ENCODE measurements around the gene TNFRSF18. TPM values are rescaled to one million over a fixed set of nuclear protein-coding genes. Genes with fewer than 3 reads are reported as not detected.

TNFRSF18 gene
- polyA plus RNA-seq, result not detected in 2 replicates

GRCh38 chr1:1206376-1206965 lies at the start of gene TNFRSF18:
TNFRSF18 (minus strand) TSS chr1:1206592; CDS start chr1:1206571, 21 bp downstream.

GRCh38 chr1:1246577-1247340 lies 40.4 kb upstream of the TNFRSF18 start, which contains the start of gene C1QTNF12:
C1QTNF12 (minus strand) TSS chr1:1246722; CDS start chr1:1246690, 32 bp downstream.

GRCh38 chr1:1232208-1232795 lies 25.9 kb upstream of the TNFRSF18 start, which contains the start of gene B3GALT6:
B3GALT6 (plus strand) TSS chr1:1232237; CDS start chr1:1232279, 42 bp downstream.

GRCh38 chr1:1231400-1232207 lies 25.2 kb upstream of the TNFRSF18 start, which contains the start of gene SDF4:
SDF4 (minus strand) TSS chr1:1232001; CDS start chr1:1228772, 3,229 bp downstream.

GRCh38 chr1:1213345-1214265 lies 7.2 kb upstream of the TNFRSF18 start, which contains the start of gene TNFRSF4:
TNFRSF4 (minus strand) TSS chr1:1214153; CDS start chr1:1214127, 26 bp downstream.

GRCh38 chr1:1173793-1174415 lies 32.5 kb downstream of the TNFRSF18 start, which contains the start of gene TTLL10:
TTLL10 (plus strand) TSS chr1:1173880; CDS start chr1:1179216, 5,336 bp downstream.

Other genes with a start within 250 kb of the TNFRSF18 start
- gene NOC2L, start 247.3 kb downstream of the TNFRSF18 start, polyA plus RNA-seq, result 2.5 and 8.2 TPM in 2 replicates
- gene KLHL17, start 246.0 kb downstream of the TNFRSF18 start, polyA plus RNA-seq, result 0.67 and 1.1 TPM in 2 replicates
- not detected in 2 replicates for gene PLEKHN1, start 240.1 kb downstream of the TNFRSF18 start, polyA plus RNA-seq
- gene PERM1, start 224.5 kb downstream of the TNFRSF18 start, polyA plus RNA-seq, result not detected in 2 replicates
- not detected in 2 replicates for gene HES4, start 206.5 kb downstream of the TNFRSF18 start, polyA plus RNA-seq
- 11.3 and 18.9 TPM in 2 replicates for gene ISG15, start 193.1 kb downstream of the TNFRSF18 start, polyA plus RNA-seq
- 0.13 TPM in 1 of 2 replicates, not detected in the other for gene AGRN, start 186.5 kb downstream of the TNFRSF18 start, polyA plus RNA-seq
- not detected in 2 replicates for gene RNF223, start 132.3 kb downstream of the TNFRSF18 start, polyA plus RNA-seq
- 0.26 TPM in 1 of 2 replicates, not detected in the other for gene C1orf159, start 90.5 kb downstream of the TNFRSF18 start, polyA plus RNA-seq
- gene TTLL10, start 32.7 kb downstream of the TNFRSF18 start, polyA plus RNA-seq, result not detected in 2 replicates
- gene TNFRSF4, start 7.6 kb upstream of the TNFRSF18 start, polyA plus RNA-seq, result not detected in 2 replicates
- gene SDF4, start 25.4 kb upstream of the TNFRSF18 start, polyA plus RNA-seq, result 3.7 and 10.0 TPM in 2 replicates
- 1.3 and 1.5 TPM in 2 replicates for gene B3GALT6, start 25.6 kb upstream of the TNFRSF18 start, polyA plus RNA-seq
- not detected in 2 replicates for gene C1QTNF12, start 40.1 kb upstream of the TNFRSF18 start, polyA plus RNA-seq
- gene UBE2J2, start 67.3 kb upstream of the TNFRSF18 start, polyA plus RNA-seq, result 0.87 and 3.4 TPM in 2 replicates
- not detected in 2 replicates for gene SCNN1D, start 73.8 kb upstream of the TNFRSF18 start, polyA plus RNA-seq
- gene ACAP3, start 101.3 kb upstream of the TNFRSF18 start, polyA plus RNA-seq, result 0.91 and 4.7 TPM in 2 replicates
- gene PUSL1, start 102.0 kb upstream of the TNFRSF18 start, polyA plus RNA-seq, result 0.26 and 2.6 TPM in 2 replicates
- gene INTS11, start 118.1 kb upstream of the TNFRSF18 start, polyA plus RNA-seq, result 13.9 and 14.6 TPM in 2 replicates
- gene CPTP, start 118.2 kb upstream of the TNFRSF18 start, polyA plus RNA-seq, result 0.21 and 0.26 TPM in 2 replicates
- gene TAS1R3, start 124.7 kb upstream of the TNFRSF18 start, polyA plus RNA-seq, result not detected in 2 replicates
- 0.86 and 1.1 TPM in 2 replicates for gene DVL1, start 142.8 kb upstream of the TNFRSF18 start, polyA plus RNA-seq
- gene MXRA8, start 152.0 kb upstream of the TNFRSF18 start, polyA plus RNA-seq, result 0.63 and 3.6 TPM in 2 replicates
- gene AURKAIP1, start 168.6 kb upstream of the TNFRSF18 start, polyA plus RNA-seq, result 29.6 and 36.4 TPM in 2 replicates
- gene CCNL2, start 192.7 kb upstream of the TNFRSF18 start, polyA plus RNA-seq, result 22.1 and 24.2 TPM in 2 replicates
- gene MRPL20, start 200.7 kb upstream of the TNFRSF18 start, polyA plus RNA-seq, result 252 and 299 TPM in 2 replicates
- 0.24 TPM in 1 of 2 replicates, not detected in the other for gene ANKRD65, start 214.7 kb upstream of the TNFRSF18 start, polyA plus RNA-seq
- 0.74 TPM in 1 of 2 replicates, not detected in the other for gene VWA1, start 229.1 kb upstream of the TNFRSF18 start, polyA plus RNA-seq
- gene ATAD3C, start 243.1 kb upstream of the TNFRSF18 start, polyA plus RNA-seq, result 3.1 and 14.2 TPM in 2 replicates

All from Purkinje cell (primary cell).